GM12878 (cell line): ENCODE measurements around the gene FGF23. TPM values are rescaled to one million over a fixed set of nuclear protein-coding genes. Genes with fewer than 3 reads are reported as not detected.

Experiments used
- ATAC-seq: fragments of 200-7000 bp; cut with Tn5 transposase; 3 replicates; pipeline ENCODE4 v1.9.1; 2020; ENCODE audit warnings: mild to moderate bottlenecking, moderate library complexity
- BruUV-seq: library from RNA; stranded (reverse); fragments of 400-500 nt; replicated peaks from 2 replicates; lab custom pipeline; 2021; lab: Mats Ljungman, UMichigan
- CTCF ChIA-PET: fragments of 300-600 bp; sonication (Branson Sonifier 250); formaldehyde crosslinking; extraction: SDS; loops from one replicate; lab custom pipeline; 2021; ENCODE audit warnings: inconsistent platforms; lab: Yijun Ruan, JAX
- POLR2A ChIA-PET: fragments of 350-600 bp; formaldehyde crosslinking; extraction: SDS; loops from one replicate; lab custom pipeline; 2021; ENCODE audit warnings: inconsistent platforms; lab: Charles Lee
- RAD21 ChIA-PET: fragments of 300-600 bp; sonication (Branson Sonifier 250); formaldehyde crosslinking; loops from one replicate; lab custom pipeline; 2023; ENCODE audit warnings: antibody characterized with exemption; ENCODE audit not compliant: unreplicated experiment; lab: Charles Lee
- SMC1A ChIA-PET: fragments of 300-600 bp; sonication (Branson Sonifier 250); formaldehyde crosslinking; loops from one replicate; lab custom pipeline; 2023; ENCODE audit not compliant: unreplicated experiment, uncharacterized antibody; lab: Charles Lee
- DNase-seq: peaks from one replicate; pipeline ENCODE4 v3.0.0-alpha.2; 2011; ENCODE audit warnings: low read depth, low spot score
- FAIRE-seq: peaks from 3 replicates; lab custom pipeline; 2011; peaks lifted over from hg19 to GRCh38; lab: Jason Lieb, UNC
- H2AFZ ChIP-seq: 2 replicates; pipeline ENCODE4 v1.6.0; 2011; ENCODE audit warnings: low read depth, low read length, control low read depth; ENCODE audit not compliant: control insufficient read depth
- H3K27ac ChIP-seq: 2 replicates; pipeline ENCODE4 v1.5.1; 2011; ENCODE audit warnings: control low read depth; ENCODE audit not compliant: control insufficient read depth, insufficient read depth
- H3K27me3 ChIP-seq, 2 experiments: replicated peaks in 1 of 2; 2 replicates each; pipeline versions ENCODE4 v1.6.0 to v1.6.1; 2011; ENCODE audit warnings: low read length in 1 of 2; ENCODE audit not compliant: control insufficient read depth in 2 of 2, insufficient read depth in 2 of 2
- H3K36me3 ChIP-seq, 2 experiments: 2 replicates each; pipeline ENCODE4 v1.5.1; 2011; ENCODE audit warnings: low read length in 1 of 2; ENCODE audit not compliant: control insufficient read depth in 2 of 2, insufficient read depth in 2 of 2
- H3K4me1 ChIP-seq: 2 replicates; pipeline ENCODE4 v1.6.1; 2011; ENCODE audit warnings: mild to moderate bottlenecking, low read length, moderate library complexity, mixed read lengths; ENCODE audit not compliant: control insufficient read depth, insufficient read depth
- H3K4me2 ChIP-seq: 2 replicates; pipeline ENCODE4 v1.6.0; 2011; ENCODE audit warnings: control low read depth; ENCODE audit not compliant: control insufficient read depth, insufficient read depth
- H3K4me3 ChIP-seq: fragments of 200-600 bp; sonication (generic); 2 replicates; pipeline ENCODE4 v1.5.1; 2016
- H3K79me2 ChIP-seq: 2 replicates; pipeline ENCODE4 v1.6.0; 2011; ENCODE audit warnings: low read length; ENCODE audit not compliant: control insufficient read depth, insufficient read depth
- H3K9ac ChIP-seq: 2 replicates; pipeline ENCODE4 v1.8.0; 2011; ENCODE audit warnings: low read length, control low read depth, mixed read lengths; ENCODE audit not compliant: control insufficient read depth, insufficient read depth
- H3K9me3 ChIP-seq: replicated peaks from 3 replicates; pipeline ENCODE4 v1.5.1; 2011; ENCODE audit warnings: mild to moderate bottlenecking, low read length; ENCODE audit not compliant: control insufficient read depth, insufficient read depth
- H4K20me1 ChIP-seq: 2 replicates; pipeline ENCODE4 v1.6.0; 2011; ENCODE audit not compliant: control insufficient read depth, insufficient read depth
- CBX3 ChIP-seq: fragments of 200-600 bp; sonication (generic); IDR thresholded peaks from 2 replicates; pipeline ENCODE4 v1.6.1; 2016; ENCODE audit warnings: low read depth, borderline replicate concordance
- MEF2B ChIP-seq: fragments of 450-650 bp; IDR thresholded peaks from 2 replicates; pipeline ENCODE4 v1.6.1; 2018; ENCODE audit warnings: mild to moderate bottlenecking, moderate library complexity; ENCODE audit not compliant: partially characterized antibody, poor library complexity, severe bottlenecking
- MTA3 ChIP-seq: IDR thresholded peaks from 2 replicates; pipeline ENCODE4 v1.6.1; 2012; ENCODE audit warnings: low read length, inconsistent platforms, borderline replicate concordance
- RAD21 ChIP-seq: IDR thresholded peaks from 2 replicates; pipeline ENCODE4 v1.6.1; 2011; ENCODE audit warnings: mild to moderate bottlenecking, low read depth, low read length, moderate library complexity; ENCODE audit not compliant: insufficient read depth
- SREBF2 ChIP-seq: IDR thresholded peaks from 2 replicates; pipeline ENCODE4 v1.6.1; 2012; ENCODE audit warnings: mild to moderate bottlenecking, low read length
- ZNF592 ChIP-seq: fragments of 450-650 bp; IDR thresholded peaks from 2 replicates; pipeline ENCODE4 v1.6.1; 2017; ENCODE audit warnings: mild to moderate bottlenecking, moderate library complexity
- ZNF622 ChIP-seq: fragments of 450-650 bp; IDR thresholded peaks from 2 replicates; pipeline ENCODE4 v1.6.1; 2017; ENCODE audit warnings: mild to moderate bottlenecking, inconsistent platforms
- WGBS: methylation state at CpG from one replicate; pipeline ENCODE4 v1.1.6; 2016; ENCODE audit warnings: low lambda C conversion rate; ENCODE audit not compliant: insufficient replicate concordance, insufficient coverage; ENCODE audit errors: missing lambda C conversion rate; 5-methylcytosine and 5-hydroxymethylcytosine counted together
- in situ Hi-C: fragments of 300-500 bp; cut with MboI; formaldehyde crosslinking; loops from 9 replicates; pipeline ENCODE4 v1.14.3; 2018; ENCODE audit warnings: mixed read lengths
- intact Hi-C: fragments of 100-400 bp; cut with micrococcal nuclease; formaldehyde crosslinking; loops from one replicate; pipeline ENCODE4 v1.14.2; 2022; ENCODE audit not compliant: unreplicated experiment
- polyA plus RNA-seq, 11 experiments: library from polyadenylated mRNA; depleted of rRNA in 4 of 11; unstranded in 6 of 11; stranded (reverse) in 5 of 11; fragments of >200 nt; fragmentation: Nextera tagmentation in 4 of 11; fragmentation: Illumina TruSeq in 1 of 11; extraction: Ambion mirVana in 4 of 11; extraction: Trizol in 1 of 11; gene quantifications; 1 replicate in 1 of 11; 2 replicates in 10 of 11; pipeline versions ENCODE4 v1.2.1 to v1.2.3, GENCODE V29; 2011 to 2016; ENCODE audit warnings: inconsistent platforms in 2 of 11, missing spikeins in 2 of 11, low read depth in 1 of 11
- total RNA-seq, 4 experiments: library from RNA; depleted of rRNA in 3 of 4; stranded (reverse); fragments of >200 nt in 3 of 4; fragmentation: Illumina TruSeq in 1 of 4; extraction: Trizol in 1 of 4; gene quantifications; 2 replicates each; pipeline versions ENCODE4 v1.2.1 to v1.2.3, GENCODE V29; 2013 to 2021
- TF ChIP-seq, protein P1 (sequence below): fragments of 450-650 bp; IDR thresholded peaks from 2 replicates; pipeline ENCODE4 v1.6.1; 2014; ENCODE audit warnings: mild to moderate bottlenecking
- TF ChIP-seq, protein P2 (sequence below): fragments of 450-650 bp; IDR thresholded peaks from 2 replicates; pipeline ENCODE4 v1.6.1; 2016; ENCODE audit warnings: mild to moderate bottlenecking

Gene FGF23
- total and polyA plus RNA-seq, 10 of the 15 experiments (the other 5 are each of a cell fraction or from before 2014, with no cell fraction given), result not detected

DNA sequence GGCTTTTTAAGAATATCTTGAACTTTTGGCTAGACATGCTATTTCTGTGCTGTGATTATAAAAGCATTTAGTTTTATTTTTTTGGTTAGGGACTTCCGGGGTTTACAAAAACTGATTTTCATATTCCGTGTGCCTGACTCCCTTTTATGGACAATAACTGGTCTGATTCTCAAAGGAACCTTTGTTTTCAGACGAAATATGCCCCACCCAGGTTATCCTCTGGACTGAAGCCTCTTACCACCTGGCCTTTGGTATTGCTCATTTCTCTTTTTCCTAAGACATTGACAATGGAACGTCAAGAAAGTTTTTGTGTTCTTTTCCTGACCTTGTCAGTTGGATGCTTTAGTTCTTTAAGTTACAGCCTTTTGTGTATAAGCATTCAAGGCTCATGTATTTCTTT lies 47.7 kb downstream of the FGF23 start (continued):
- no peak for TF ChIP-seq ZNF592
- no peak for TF ChIP-seq CBX3
- TF ChIP-seq ZNF622, result no peak
- no peak for TF ChIP-seq MEF2B
- no peak for TF ChIP-seq RAD21

- Histone ChIP-seq H3K9me3 (no peaks in the 10 kb centered on the region), H4K20me1 (no peaks in the 10 kb centered on the region)
- ATAC-seq, result no peak
- no peak for DNase-seq
- RAD21 ChIA-PET, result no interaction called here
- TF ChIP-seq SREBF2 (no peak), MTA3 (no peak)
- TF ChIP-seq, protein P1, sequence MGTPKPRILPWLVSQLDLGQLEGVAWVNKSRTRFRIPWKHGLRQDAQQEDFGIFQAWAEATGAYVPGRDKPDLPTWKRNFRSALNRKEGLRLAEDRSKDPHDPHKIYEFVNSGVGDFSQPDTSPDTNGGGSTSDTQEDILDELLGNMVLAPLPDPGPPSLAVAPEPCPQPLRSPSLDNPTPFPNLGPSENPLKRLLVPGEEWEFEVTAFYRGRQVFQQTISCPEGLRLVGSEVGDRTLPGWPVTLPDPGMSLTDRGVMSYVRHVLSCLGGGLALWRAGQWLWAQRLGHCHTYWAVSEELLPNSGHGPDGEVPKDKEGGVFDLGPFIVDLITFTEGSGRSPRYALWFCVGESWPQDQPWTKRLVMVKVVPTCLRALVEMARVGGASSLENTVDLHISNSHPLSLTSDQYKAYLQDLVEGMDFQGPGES, result no peak
- TF ChIP-seq, protein P2, sequence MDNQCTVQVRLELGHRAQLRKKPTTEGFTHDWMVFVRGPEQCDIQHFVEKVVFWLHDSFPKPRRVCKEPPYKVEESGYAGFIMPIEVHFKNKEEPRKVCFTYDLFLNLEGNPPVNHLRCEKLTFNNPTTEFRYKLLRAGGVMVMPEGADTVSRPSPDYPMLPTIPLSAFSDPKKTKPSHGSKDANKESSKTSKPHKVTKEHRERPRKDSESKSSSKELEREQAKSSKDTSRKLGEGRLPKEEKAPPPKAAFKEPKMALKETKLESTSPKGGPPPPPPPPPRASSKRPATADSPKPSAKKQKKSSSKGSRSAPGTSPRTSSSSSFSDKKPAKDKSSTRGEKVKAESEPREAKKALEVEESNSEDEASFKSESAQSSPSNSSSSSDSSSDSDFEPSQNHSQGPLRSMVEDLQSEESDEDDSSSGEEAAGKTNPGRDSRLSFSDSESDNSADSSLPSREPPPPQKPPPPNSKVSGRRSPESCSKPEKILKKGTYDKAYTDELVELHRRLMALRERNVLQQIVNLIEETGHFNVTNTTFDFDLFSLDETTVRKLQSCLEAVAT, result no peak
- TF ChIP-seq, all 136 proteins: peak for 0
- ChIA-PET SMC1A (interaction anchor here (2.1 kb wide), 1 partner anchor 9 kb away, joined by 6 read pairs; no protein-coding TSS in a partner anchor), CTCF (interaction anchor here (0.7 to 2.1 kb wide), 4 partner anchors 10 to 446 kb away, joined by 3 to 5 read pairs (median 4); partner anchors contain the start of gene TIGAR), POLR2A (interaction anchor here (1.9 kb wide), 1 partner anchor 9 kb away, joined by 4 read pairs; no protein-coding TSS in a partner anchor)
- Histone ChIP-seq H3K27me3 (no peaks in the 10 kb centered on the region), H3K79me2 (peaks cover 26% of the 10 kb centered on the region), H3K9ac (no peak overlapping the region), H3K4me3 (no peak overlapping the region), H3K27ac (no peak overlapping the region), H3K4me1 (no peaks in the 10 kb centered on the region), H3K4me2 (no peak overlapping the region), H2AFZ (no peak overlapping the region), H3K36me3 (peaks cover 0 to 2% of the 10 kb centered on the region in 2 experiments; a peak in 2 of 4 replicates)
- intact Hi-C loops (no loop called here), in situ Hi-C loops (no loop called here)
- WGBS, result 94% methylated on average over 1 of the region's 1 CpG
- no peak for FAIRE-seq
- BruUV-seq, result no TSS peak
These were observed 48.3 kb downstream of the FGF23 start for GRCh38 chr12:4331221-4331620.
